ENCODE data around the gene PAPSS2. TPM values are rescaled to one million over a fixed set of nuclear protein-coding genes. Genes with fewer than 3 reads are reported as not detected.

PAPSS2 gene
- total RNA-seq, 1 donor from 2014 or later, result 7.3 TPM

- Mint-ChIP-seq H3K27ac (no peak overlapping the region), H3K4me3 (ENCODE audit: low read depth) (no peak overlapping the region), H3K27me3 (no peaks in the 10 kb centered on the region), H3K36me3 (ENCODE audit: insufficient read depth) (peaks cover 10% of the 10 kb centered on the region), H3K4me1 (ENCODE audit: low read depth) (peaks cover 13% of the 10 kb centered on the region), H3K9me3 (ENCODE audit: low read depth) (no peaks in the 10 kb centered on the region)
- no peak for DNase-seq (ENCODE audit: low spot score, unreplicated experiment)
- TF ChIP-seq CTCF (IDR thresholded peaks at IDR 0.05; ENCODE audit: unreplicated experiment), result no peak
Measured at GRCh38 chr10:87759551-87759950, 99.9 kb downstream of the PAPSS2 start.

- Mint-ChIP-seq H3K4me1 (ENCODE audit: low read depth) (peaks cover 13% of the 10 kb centered on the region), H3K27ac (no peak overlapping the region), H3K36me3 (ENCODE audit: insufficient read depth) (peaks cover 13% of the 10 kb centered on the region), H3K9me3 (ENCODE audit: low read depth) (no peaks in the 10 kb centered on the region), H3K4me3 (ENCODE audit: low read depth) (no peak overlapping the region), H3K27me3 (no peaks in the 10 kb centered on the region)
- TF ChIP-seq CTCF (IDR thresholded peaks at IDR 0.05; ENCODE audit: unreplicated experiment), result no peak
- DNase-seq (ENCODE audit: low spot score, unreplicated experiment), result no peak
Measured at GRCh38 chr10:87760195-87760905, 100.7 kb downstream of the PAPSS2 start.

GRCh38 chr10:87761153-87761552 lies 101.5 kb downstream of the PAPSS2 start:
- no peak for TF ChIP-seq CTCF (IDR thresholded peaks at IDR 0.05; ENCODE audit: unreplicated experiment)
- Mint-ChIP-seq H3K4me1 (ENCODE audit: low read depth) (peaks cover 13% of the 10 kb centered on the region), H3K27me3 (no peaks in the 10 kb centered on the region), H3K4me3 (ENCODE audit: low read depth) (no peak overlapping the region), H3K36me3 (ENCODE audit: insufficient read depth) (peaks cover 15% of the 10 kb centered on the region), H3K9me3 (ENCODE audit: low read depth) (no peaks in the 10 kb centered on the region), H3K27ac (no peak overlapping the region)
- DNase-seq (ENCODE audit: low spot score, unreplicated experiment), result no peak

GRCh38 chr10:87761892-87762291 lies 102.2 kb downstream of the PAPSS2 start:
- peaks cover 13% of the 10 kb centered on the region for H3K4me1 Mint-ChIP-seq (ENCODE audit: low read depth)
- H3K36me3 Mint-ChIP-seq (ENCODE audit: insufficient read depth), result peaks cover 16% of the 10 kb centered on the region
- no peaks in the 10 kb centered on the region for H3K27me3 Mint-ChIP-seq
- H3K9me3 Mint-ChIP-seq (ENCODE audit: low read depth), result no peaks in the 10 kb centered on the region
- DNase-seq (ENCODE audit: low spot score, unreplicated experiment), result no peak
- no peak for TF ChIP-seq CTCF (IDR thresholded peaks at IDR 0.05; ENCODE audit: unreplicated experiment)
- no peak overlapping the region for H3K4me3 Mint-ChIP-seq (ENCODE audit: low read depth)
- H3K27ac Mint-ChIP-seq, result no peak overlapping the region

GRCh38 chr10:87763086-87763861 lies 103.6 kb downstream of the PAPSS2 start:
- TF ChIP-seq CTCF (IDR thresholded peaks at IDR 0.05; ENCODE audit: unreplicated experiment), result no peak
- Mint-ChIP-seq H3K4me1 (ENCODE audit: low read depth) (peaks cover 11% of the 10 kb centered on the region), H3K27ac (no peak overlapping the region), H3K4me3 (ENCODE audit: low read depth) (no peak overlapping the region), H3K36me3 (ENCODE audit: insufficient read depth) (peaks cover 24% of the 10 kb centered on the region), H3K27me3 (no peaks in the 10 kb centered on the region), H3K9me3 (ENCODE audit: low read depth) (no peaks in the 10 kb centered on the region)
- DNase-seq (ENCODE audit: low spot score, unreplicated experiment), result no peak
